ENCODE data around the gene TAPBPL.
A peak's percentile ranks its signal among the peaks of the same experiment; 100 is the strongest.
"Not testable (repeated sequence)": the region's sequence is repeated elsewhere in the genome, so short reads cannot be mapped to it uniquely, and the experiment has no call there.

Gene TAPBPL

DNA sequence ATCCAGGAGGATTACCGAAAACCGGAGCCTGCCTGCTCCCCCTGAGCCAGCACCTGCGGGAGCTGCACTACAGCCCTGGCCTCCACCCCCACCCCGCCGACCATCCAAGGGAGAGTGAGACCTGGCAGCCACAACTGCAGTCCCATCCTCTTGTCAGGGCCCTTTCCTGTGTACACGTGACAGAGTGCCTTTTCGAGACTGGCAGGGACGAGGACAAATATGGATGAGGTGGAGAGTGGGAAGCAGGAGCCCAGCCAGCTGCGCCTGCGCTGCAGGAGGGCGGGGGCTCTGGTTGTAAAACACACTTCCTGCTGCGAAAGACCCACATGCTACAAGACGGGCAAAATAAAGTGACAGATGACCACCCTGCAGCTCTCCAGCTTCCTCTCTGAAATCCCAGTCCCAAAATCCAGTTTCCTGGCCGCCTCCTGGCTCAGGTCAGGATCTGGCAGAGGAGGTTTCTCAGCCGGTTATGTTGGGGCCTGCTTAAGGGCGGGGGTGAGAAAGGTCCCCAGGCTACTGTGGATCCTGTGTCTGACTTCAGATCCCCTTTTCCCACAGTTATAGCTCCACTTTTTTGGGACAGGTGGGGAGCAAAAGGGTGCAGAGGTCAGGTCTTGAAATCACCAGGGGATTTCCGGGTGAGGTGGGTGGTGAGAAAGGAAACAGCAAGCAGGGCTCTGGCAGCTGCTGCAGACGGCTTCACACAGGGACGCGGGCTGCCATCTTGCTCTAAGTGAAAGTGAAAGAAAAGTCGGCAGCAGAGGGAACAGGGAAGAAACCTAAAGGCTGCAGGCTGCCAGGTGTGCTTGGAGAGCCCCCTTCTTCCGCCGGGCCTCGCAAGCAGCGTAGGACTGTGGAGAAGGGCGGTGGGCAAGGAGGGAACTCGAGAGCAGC is at the start of gene TAPBPL:
TAPBPL (plus strand) TSS at position 695 of the 897 bp plus-strand sequence. CDS start 207 bp downstream, outside the sequence.
- peak; percentile 63 for DNase-seq (ENCODE audit: low read depth)

DNA sequence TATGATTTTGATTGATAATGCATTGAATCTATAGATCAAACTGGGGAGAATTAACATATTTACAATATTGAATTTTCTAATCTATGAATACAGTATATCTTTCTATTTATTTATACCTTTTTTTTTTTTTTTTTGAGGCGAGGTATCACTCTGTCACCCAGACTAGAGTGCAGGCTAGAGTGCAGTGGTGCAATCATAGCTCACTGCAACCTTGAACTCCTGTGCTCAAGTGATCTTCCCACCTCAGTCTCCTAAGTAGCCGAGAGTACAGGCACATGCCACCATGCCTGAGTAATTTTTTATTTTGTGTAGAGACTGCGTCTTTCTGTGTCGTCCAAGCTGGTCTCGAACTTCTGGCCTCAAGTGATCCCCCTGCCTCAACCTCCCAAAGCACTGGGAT is 47.5 kb upstream of the TAPBPL start:
- DNase-seq (ENCODE audit: low read depth): no peak

DNA sequence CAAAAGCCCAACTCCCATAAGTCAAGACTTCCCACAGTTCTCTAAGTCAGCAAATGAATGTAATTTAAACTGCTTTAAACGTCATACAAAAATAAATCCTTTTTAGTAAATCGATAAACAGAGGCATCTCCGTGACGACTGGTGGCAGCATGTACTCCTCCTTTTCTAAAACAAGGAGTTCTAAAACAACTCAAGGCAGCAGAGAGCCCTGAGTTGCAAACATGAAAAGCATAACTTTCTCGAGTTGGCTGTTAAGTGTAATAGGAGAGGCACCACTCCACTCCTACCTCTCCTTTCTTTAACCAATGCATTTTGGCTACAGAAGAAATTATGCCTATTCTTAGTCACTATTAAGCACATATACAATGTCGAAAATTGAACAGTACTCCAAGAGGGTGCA is 45.9 kb upstream of the TAPBPL start:
- no peak for DNase-seq (ENCODE audit: low read depth)

GRCh38 chr12:6407236-6407954 is 44.4 kb upstream of the TAPBPL start:
- no peak for DNase-seq (ENCODE audit: low read depth)

GRCh38 chr12:6416596-6416995 is 35.2 kb upstream of the TAPBPL start:
- DNase-seq (ENCODE audit: low read depth): no peak

DNA sequence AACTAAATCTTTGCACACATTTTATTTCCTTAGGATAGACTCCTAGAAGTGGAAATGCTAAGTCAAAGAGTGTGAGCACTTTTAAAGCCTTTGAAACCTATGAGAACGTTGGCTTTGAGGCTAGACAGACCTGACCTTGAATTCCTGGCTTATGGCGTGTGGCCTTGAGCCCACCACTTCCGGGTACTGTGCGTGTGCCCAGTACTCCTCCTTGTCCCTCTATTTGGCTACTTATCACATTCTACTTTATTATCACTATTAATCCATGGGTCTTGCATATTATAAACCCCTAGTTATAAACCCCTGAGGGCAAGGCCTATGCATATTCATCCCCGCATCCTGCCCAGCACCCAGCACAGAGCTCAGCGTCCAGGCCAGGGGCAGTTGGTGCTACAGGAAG is 33.0 kb upstream of the TAPBPL start:
- no peak for DNase-seq (ENCODE audit: low read depth)

- DNase-seq (ENCODE audit: low read depth): no peak
Measured at GRCh38 chr12:6420364-6420763, 31.5 kb upstream of the TAPBPL start.

DNA sequence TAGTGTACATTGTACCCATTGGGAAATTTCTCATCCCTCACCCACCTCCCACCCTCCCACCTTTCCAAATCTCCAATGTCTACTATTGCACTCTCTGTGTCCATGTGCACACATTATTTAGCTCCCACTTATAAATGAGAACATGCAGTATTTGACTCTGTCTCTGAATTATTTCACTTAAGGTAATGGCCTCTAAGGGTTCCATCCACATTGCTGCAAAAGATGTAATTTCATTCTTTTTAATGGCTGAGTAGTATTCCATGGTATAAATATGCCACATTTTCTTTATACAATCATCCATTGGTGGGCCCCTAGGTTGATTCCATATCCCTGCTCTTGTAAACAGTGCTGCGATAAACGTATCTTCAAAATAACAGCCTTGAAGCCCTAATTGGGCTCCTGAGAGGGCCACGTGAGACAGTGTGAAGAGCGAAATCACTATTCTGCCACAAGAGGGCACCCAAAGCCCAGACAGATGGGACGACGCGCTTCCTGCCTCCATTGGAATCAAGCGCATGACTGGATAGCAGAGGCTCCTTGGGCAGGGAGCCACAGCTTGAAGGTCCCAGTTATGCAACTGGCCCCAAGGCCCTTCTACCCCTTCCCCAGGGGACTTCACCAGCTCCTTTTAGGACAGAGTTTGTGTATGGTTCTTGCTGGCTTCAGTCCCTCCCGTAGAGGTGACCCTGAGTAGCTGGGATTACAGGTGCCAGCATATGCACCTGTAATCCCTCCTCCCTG is 28.4 kb upstream of the TAPBPL start:
- peak; percentile 89 for DNase-seq (ENCODE audit: low read depth)

- no peak for DNase-seq (ENCODE audit: low read depth)
Measured at GRCh38 chr12:6424008-6424347, 27.9 kb upstream of the TAPBPL start.

DNA sequence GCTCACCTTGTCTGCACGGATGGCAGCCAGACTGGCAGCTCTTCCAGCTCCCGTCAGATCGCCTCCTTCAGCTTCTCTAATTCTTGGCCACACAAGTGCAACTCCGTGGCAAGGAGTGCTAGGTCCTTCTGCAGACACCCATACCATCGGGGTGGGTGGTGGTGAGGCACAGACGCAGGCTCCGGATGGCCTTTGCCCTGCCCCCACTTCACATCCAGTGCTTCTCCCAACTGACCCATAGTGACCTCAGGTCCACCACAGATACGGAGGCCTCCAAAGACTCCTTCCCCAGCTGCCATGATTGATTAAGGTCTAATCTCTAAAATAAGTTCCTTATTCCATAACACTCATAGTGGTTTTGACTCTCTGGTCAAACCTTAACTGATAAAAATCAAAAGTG is 27.0 kb upstream of the TAPBPL start:
- DNase-seq (ENCODE audit: low read depth): no peak

DNA sequence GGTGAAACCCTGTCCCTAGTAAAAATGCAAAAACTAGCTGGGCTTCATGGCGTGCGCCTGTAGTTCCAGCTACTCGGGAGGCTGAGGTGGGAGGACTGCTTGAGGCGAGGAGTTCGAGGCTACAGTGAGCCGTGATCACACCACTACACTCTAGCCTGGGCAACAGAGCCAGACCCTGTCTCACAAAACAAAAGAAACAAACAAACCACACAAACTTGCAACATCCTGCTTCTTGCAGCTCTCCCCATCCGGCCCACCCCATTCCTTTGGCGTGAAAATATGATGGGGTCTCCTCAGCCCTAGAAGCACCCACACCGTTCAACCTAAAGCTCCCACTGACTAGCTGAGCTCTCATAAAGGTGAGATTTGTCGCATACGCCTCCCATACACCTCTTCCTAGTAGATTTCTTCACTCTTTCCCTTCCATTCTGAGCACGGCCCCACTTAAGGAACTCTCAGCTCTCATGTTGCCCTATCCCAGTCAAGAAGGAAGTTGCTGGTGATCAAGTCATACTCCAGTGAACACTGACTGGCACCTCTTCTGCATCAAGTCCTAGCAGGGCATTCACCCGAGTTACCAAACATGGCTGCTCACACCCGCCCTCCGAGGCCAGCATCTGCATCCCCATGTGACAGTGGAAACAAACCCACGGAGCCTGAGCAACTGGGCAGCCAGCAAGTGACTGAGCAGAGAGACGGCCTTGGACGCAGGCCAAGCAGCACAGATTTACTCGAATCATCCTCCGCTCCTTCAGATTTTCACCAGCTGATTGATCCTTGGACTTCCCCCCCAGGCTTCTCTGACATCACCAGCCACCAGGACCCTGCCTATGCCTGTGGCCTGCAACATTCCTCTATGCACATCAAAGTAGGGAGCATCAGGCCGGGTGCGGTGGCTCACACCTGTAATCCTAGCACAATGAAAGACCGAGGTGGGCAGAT is 26.0 kb upstream of the TAPBPL start:
- no peak for DNase-seq (ENCODE audit: low read depth)

DNA sequence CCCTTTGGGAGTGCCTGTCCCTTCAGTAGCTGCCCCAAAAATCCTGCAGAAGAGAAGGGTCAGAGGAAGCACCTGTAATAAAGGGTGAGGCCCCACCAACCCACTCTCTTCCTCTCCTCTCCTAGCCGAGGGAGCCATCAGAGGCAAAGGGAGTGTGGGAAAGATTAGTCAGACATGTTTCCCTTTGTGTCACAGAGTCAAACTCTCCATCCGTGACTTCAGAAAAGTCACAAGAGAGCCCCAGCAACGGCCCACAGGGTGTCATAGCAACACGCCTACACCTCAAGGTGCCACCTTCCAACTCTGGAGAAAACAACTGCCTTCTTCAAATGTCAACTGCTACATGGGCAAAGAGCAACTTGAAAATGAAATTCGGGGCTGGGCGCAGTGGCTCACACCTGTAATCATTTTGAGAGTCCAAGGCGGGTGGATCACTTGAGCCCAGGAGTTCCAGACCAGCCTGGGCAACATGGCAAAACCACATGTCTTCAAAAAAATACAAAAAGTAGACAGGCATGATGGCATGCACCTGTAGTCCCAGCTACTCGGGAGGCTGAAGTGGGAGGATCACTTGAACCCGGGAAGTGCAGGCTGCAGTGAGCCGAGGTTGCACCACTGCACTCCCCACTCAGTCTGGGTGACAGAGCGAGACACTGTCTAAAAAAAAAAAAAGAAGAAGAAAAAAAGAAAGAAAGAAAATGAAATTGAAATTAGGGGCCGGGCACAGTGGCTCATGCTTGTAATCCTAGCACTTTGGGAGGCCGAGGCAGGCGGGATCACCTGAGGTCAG is 24.8 kb upstream of the TAPBPL start:
- DNase-seq (ENCODE audit: low read depth): no peak

DNA sequence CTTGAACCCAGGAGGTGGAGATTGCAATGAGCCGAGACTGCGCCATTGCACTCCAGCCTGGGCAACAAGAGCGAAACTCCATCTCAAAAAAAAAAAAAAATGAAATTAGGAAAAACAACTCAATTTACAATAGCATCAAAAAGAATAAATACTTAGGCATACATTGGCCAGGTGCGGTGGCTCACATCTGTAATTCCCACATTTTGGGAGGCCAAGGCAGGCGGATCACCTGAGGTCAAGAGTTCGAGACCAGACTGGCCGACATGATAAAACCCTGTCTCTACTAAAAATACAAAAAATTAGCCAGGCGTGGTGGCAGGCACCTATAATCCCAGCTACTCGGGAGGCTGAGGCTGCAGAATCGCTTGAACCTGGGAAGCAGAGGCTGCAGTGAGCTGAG is 24.0 kb upstream of the TAPBPL start:
- DNase-seq (ENCODE audit: low read depth): not testable (repeated sequence)

- DNase-seq (ENCODE audit: low read depth): no peak
Measured at GRCh38 chr12:6428326-6428725, 23.5 kb upstream of the TAPBPL start.

DNA sequence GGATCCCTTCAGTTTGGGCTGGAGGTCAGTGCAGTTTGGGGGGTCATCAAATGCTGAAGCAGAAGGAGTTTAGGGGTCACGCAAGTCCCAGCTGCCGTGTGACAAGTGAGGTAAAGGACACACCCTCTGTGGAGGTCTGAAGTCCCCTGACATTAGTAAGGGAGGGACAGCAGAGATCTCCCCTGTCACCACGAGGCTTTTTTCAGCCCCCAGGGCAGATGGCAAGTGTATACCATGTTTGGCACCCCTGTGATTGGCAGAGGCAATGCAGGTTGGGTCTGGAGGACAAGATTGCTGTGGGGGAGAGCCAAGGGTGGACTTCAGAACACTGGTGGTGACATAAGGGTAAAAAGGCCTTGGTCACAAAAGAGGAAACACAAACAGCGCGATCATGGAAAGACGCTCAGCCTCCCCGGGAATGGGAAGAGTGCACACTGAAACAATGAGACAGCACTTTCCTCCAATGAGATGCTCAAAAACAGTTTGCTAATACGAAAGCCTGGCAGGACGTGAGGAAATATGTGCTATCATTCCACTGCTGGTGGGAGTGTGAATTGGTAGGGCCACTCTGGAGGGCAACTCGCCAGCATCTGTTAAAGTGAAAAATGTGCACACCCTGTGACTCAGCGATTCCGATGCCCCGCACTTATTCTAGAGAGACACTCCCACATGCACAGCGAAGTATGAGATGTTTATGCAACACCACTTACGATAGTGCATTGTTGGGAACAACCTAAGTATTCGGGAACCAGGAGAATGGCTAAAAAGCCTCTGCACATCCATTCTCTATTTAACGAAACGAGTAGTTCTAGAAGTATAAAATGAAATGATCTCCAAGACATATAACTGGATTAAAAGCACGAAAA is 21.5 kb upstream of the TAPBPL start:
- DNase-seq (ENCODE audit: low read depth): peak; percentile 97

DNA sequence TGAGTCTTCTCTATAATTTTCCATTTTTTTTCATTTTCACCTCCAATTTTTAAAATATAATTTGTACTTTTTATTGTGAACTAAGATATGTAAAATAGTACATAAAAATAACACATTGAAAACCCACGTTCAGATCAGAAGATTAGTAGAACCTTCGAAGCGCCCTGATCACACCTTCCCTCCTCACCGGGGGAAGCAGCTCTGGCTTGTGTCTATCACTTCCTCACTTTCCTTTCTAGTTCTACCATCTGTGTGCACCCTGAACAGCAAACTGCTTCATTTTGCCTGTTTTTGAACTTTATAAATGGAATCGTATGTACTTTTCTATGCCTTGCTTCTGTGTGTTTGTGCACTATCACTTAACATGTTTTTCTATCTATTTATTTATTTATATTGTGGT is 18.9 kb upstream of the TAPBPL start:
- DNase-seq (ENCODE audit: low read depth): no peak

GRCh38 chr12:6434205-6435140 is 17.4 kb upstream of the TAPBPL start:
- no peak for DNase-seq (ENCODE audit: low read depth)

DNA sequence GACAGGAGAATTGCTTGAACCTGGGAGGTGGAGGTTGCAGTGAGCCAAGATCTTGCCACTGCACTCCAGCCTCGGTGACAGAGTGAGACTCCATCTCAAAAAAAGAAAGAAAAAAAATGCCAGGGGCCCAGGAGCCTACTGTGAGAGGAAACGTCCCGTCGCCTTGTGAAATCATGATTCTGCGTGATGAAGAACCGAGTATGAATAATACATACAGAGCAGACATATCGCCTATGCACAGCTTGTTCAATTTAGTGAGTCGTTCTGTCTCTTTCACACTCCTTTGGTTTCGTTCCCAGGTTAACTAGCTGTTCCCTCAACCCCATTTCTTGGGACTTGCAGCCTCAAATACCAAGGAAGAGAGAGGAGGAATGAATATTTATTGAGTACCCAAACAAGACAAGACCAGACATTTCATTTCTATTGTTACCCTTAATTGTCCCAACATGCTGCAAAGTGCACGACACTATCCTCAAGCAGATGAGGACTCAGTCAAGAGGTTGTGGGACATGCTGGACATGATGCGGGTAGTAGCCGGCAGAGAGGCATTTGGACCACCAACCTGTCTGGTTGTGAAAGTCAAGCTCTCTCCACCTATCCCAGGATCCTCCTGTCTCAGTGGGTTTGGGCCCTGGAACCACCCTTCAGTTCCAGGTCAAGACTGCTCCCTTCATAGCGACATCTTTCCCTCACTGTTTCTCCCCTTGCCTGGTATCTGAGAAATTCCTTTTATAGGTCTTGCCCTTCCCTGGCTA is 15.7 kb upstream of the TAPBPL start:
- no peak for DNase-seq (ENCODE audit: low read depth)

All from fibroblast of the conjunctiva (primary cell).